Gastroesophageal sphincter (tissue), 3 donors: Measurements from ENCODE around the gene ARMC9.

Source experiments
- POLR2A ChIP-seq, 2 donors: fragments of 450-650 bp; IDR thresholded peaks; one replicate each; pipeline ENCODE4 v1.6.1; 2017; ENCODE audit warnings: antibody characterized with exemption in 2 of 2, mild to moderate bottlenecking in 2 of 2, moderate library complexity in 1 of 2
- POLR2AphosphoS5 ChIP-seq: sonication (generic); formaldehyde crosslinking; IDR thresholded peaks from one replicate; pipeline ENCODE4 v1.6.1; 2017; ENCODE audit warnings: antibody characterized with exemption
- TF ChIP-seq, protein P1 (sequence below), 4 experiments: fragments of 200-600 bp in 2 of 4; fragments of 450-650 bp in 2 of 4; sonication (generic) in 1 of 4; IDR thresholded peaks; one replicate each; pipeline ENCODE4 v1.5.1; 2017 to 2019; ENCODE audit warnings: antibody characterized with exemption in 4 of 4, mild to moderate bottlenecking in 2 of 4, moderate library complexity in 2 of 4

DNA sequence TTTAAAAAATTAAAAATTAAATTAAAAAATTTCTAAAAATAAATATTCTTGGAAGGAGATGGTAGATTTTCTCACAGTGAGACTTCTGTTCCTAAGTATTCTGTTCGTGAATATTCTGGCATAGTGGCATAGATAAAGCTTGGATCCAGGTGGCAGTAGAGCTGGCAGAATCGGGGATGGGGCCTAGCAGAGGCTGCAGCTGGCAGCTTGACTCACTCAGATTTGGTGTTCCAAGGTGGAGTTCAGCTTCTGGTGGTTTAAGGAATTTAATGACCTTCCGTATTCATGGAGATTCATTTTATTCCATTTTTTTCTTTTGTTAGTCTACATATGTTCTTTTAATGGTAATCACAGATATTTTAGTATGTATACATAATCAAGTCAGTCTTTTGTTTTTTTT, 19.9 kb downstream of the ARMC9 start:
- no peak for TF ChIP-seq POLR2A (IDR thresholded peaks at IDR 0.05)
- TF ChIP-seq, protein P1, sequence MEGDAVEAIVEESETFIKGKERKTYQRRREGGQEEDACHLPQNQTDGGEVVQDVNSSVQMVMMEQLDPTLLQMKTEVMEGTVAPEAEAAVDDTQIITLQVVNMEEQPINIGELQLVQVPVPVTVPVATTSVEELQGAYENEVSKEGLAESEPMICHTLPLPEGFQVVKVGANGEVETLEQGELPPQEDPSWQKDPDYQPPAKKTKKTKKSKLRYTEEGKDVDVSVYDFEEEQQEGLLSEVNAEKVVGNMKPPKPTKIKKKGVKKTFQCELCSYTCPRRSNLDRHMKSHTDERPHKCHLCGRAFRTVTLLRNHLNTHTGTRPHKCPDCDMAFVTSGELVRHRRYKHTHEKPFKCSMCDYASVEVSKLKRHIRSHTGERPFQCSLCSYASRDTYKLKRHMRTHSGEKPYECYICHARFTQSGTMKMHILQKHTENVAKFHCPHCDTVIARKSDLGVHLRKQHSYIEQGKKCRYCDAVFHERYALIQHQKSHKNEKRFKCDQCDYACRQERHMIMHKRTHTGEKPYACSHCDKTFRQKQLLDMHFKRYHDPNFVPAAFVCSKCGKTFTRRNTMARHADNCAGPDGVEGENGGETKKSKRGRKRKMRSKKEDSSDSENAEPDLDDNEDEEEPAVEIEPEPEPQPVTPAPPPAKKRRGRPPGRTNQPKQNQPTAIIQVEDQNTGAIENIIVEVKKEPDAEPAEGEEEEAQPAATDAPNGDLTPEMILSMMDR (IDR thresholded peaks at IDR 0.05): no peak
- no peak for TF ChIP-seq POLR2AphosphoS5
